ENCODE results near the gene LGR5. TPM values are rescaled to one million over a fixed set of nuclear protein-coding genes. Genes with fewer than 3 reads are reported as not detected.
A peak's percentile ranks its signal among the peaks of the same experiment; 100 is the strongest.

Gene LGR5, protein sequence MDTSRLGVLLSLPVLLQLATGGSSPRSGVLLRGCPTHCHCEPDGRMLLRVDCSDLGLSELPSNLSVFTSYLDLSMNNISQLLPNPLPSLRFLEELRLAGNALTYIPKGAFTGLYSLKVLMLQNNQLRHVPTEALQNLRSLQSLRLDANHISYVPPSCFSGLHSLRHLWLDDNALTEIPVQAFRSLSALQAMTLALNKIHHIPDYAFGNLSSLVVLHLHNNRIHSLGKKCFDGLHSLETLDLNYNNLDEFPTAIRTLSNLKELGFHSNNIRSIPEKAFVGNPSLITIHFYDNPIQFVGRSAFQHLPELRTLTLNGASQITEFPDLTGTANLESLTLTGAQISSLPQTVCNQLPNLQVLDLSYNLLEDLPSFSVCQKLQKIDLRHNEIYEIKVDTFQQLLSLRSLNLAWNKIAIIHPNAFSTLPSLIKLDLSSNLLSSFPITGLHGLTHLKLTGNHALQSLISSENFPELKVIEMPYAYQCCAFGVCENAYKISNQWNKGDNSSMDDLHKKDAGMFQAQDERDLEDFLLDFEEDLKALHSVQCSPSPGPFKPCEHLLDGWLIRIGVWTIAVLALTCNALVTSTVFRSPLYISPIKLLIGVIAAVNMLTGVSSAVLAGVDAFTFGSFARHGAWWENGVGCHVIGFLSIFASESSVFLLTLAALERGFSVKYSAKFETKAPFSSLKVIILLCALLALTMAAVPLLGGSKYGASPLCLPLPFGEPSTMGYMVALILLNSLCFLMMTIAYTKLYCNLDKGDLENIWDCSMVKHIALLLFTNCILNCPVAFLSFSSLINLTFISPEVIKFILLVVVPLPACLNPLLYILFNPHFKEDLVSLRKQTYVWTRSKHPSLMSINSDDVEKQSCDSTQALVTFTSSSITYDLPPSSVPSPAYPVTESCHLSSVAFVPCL
- not detected for total RNA-seq

- peak within 1 kb of the TSS; percentile 75 for H3K4me3 Mint-ChIP-seq
- ATAC-seq (peak; percentile 64 to 69), DNase-seq (no peak)
- peaks cover 10% of the 10 kb centered on the region for H3K9me3 Mint-ChIP-seq
- peaks cover 46% of the 10 kb centered on the region for H3K27me3 Mint-ChIP-seq (ENCODE audit: low read depth)
- H3K36me3 Mint-ChIP-seq (ENCODE audit: insufficient read depth): no peaks in the 10 kb centered on the region
- peaks cover 22% of the 10 kb centered on the region for H3K4me1 Mint-ChIP-seq (ENCODE audit: low read depth)
Observed at GRCh38 chr12:71439613-71440344, at the start of gene LGR5. TSS of gene LGR5 (plus strand) at chr12:71439798. CDS start at chr12:71440081, 283 bp downstream.

DNA sequence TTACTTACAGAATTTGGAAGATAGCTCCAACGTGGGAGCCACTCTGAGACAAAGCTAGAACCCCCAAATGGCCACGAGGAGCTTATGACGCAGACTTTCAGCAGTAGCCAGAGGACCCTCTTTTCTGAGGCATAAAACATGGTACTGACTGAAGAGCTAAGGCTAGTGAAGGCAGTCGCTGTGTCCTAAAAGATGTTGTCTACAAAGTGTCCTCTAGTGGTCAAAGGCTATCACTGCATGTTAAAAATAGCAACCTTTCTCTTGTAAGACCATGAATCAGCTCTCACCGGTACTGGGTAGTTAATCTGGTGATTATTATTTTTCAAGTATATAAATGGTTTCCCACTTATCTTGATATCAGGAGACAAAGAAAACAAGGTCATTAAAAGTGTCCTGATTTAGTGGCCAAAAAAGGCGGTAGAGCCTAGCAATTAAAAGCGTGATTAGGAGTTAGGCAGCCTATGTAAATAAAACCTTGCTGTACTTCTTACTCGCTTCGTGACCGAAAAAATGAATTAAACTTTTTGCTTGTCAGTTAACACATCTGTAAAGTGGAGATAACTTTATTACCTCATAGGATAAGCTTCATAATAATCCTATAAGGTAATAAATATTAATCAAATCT, 47.0 kb upstream of the LGR5 start:
- Mint-ChIP-seq H3K4me3 (no peak overlapping the region), H3K9me3 (no peaks in the 10 kb centered on the region), H3K27me3 (ENCODE audit: low read depth) (peaks cover 8% of the 10 kb centered on the region), H3K36me3 (ENCODE audit: insufficient read depth) (no peaks in the 10 kb centered on the region), H3K4me1 (ENCODE audit: low read depth) (no peaks in the 10 kb centered on the region)
- DNase-seq (no peak), ATAC-seq (peak in 1 of 2 donors; percentile 71)

- Mint-ChIP-seq H3K9me3 (no peaks in the 10 kb centered on the region), H3K4me3 (no peak overlapping the region), H3K27me3 (ENCODE audit: low read depth) (peaks cover 6% of the 10 kb centered on the region), H3K4me1 (ENCODE audit: low read depth) (no peaks in the 10 kb centered on the region), H3K36me3 (ENCODE audit: insufficient read depth) (no peaks in the 10 kb centered on the region)
- ATAC-seq (no peak), DNase-seq (no peak)
Observed at GRCh38 chr12:71393625-71394024, 46.0 kb upstream of the LGR5 start.

DNA sequence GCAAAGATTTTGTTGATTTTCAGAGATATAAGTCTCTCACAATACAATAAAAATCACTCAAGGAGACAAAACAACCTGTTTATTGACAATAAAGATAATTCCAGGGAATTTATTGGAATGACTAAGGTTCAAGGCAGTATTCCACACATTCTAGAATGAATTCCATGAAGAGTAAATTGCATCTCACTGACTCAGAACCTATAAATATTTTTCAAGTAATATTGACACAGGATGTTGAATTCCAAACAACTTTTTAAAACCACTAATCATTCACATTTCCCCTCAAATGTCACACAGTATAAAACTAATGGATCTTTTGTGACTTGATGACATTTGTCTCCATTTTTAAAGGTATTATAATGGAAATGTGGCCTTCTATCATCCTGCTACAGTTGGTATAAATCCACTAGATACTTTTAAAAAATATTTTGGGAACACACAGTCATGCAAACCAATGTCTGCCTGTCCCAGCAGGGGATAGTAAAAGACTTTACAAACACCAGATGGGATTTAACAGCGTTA, 42.1 kb upstream of the LGR5 start:
- ATAC-seq (no peak), DNase-seq (no peak)
- Mint-ChIP-seq H3K9me3 (no peaks in the 10 kb centered on the region), H3K27me3 (ENCODE audit: low read depth) (peaks cover 3% of the 10 kb centered on the region), H3K36me3 (ENCODE audit: insufficient read depth) (no peaks in the 10 kb centered on the region), H3K4me3 (no peak overlapping the region), H3K4me1 (ENCODE audit: low read depth) (no peaks in the 10 kb centered on the region)

GRCh38 chr12:71399197-71399596, 40.4 kb upstream of the LGR5 start:
- Mint-ChIP-seq H3K4me3 (no peak overlapping the region), H3K27me3 (ENCODE audit: low read depth) (peaks cover 11% of the 10 kb centered on the region), H3K9me3 (peaks cover 2% of the 10 kb centered on the region), H3K4me1 (ENCODE audit: low read depth) (no peaks in the 10 kb centered on the region), H3K36me3 (ENCODE audit: insufficient read depth) (no peaks in the 10 kb centered on the region)
- ATAC-seq: no peak
- no peak for DNase-seq

DNA sequence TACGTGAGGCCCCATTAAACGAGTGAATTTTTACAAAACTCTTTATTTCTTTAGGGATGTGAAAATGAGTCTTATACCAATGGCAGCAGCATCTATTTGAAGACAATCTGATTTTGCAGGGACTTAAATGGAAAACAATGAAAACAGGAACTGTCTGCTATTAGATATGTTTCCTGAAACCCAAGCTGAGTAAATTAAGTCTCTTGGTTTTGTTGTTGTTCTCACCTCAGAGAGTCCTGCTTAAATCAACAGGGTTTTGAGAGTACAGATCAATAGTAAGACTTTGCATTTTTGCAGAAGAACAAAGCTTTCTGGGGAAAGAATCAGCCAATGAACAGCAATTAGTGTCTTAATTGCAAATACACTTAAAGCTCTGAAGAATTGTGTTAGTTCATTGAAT, 39.1 kb upstream of the LGR5 start:
- ATAC-seq: no peak
- Mint-ChIP-seq H3K27me3 (ENCODE audit: low read depth) (peaks cover 19% of the 10 kb centered on the region), H3K36me3 (ENCODE audit: insufficient read depth) (no peaks in the 10 kb centered on the region), H3K4me1 (ENCODE audit: low read depth) (no peaks in the 10 kb centered on the region), H3K9me3 (peaks cover 15% of the 10 kb centered on the region), H3K4me3 (no peak overlapping the region)
- no peak for DNase-seq

DNA sequence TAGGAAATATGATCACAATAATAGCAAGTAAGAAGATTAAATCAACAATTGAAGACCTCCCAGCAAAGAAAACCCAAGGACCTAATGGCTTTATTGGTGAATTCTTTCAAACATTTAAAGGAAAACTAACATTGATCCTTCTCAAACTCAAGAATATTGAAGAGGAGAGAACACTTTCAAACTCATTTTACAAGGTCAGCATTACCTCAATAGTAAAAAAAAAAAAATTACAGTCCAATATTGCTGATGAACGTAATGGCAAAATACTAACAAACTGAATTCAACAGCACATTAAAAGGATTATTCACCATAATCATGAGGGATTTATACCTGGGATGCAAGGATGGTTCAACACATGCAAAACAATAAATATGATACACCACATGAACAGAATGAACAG, 33.7 kb upstream of the LGR5 start:
- Mint-ChIP-seq H3K9me3 (peaks cover 34% of the 10 kb centered on the region), H3K4me3 (no peak overlapping the region), H3K36me3 (ENCODE audit: insufficient read depth) (no peaks in the 10 kb centered on the region), H3K4me1 (ENCODE audit: low read depth) (no peaks in the 10 kb centered on the region), H3K27me3 (ENCODE audit: low read depth) (peaks cover 25% of the 10 kb centered on the region)
- no peak for ATAC-seq
- no peak for DNase-seq

GRCh38 chr12:71407732-71408131, 31.9 kb upstream of the LGR5 start:
- Mint-ChIP-seq H3K9me3 (peaks cover 39% of the 10 kb centered on the region), H3K4me3 (no peak overlapping the region), H3K4me1 (ENCODE audit: low read depth) (no peaks in the 10 kb centered on the region), H3K27me3 (ENCODE audit: low read depth) (peaks cover 24% of the 10 kb centered on the region), H3K36me3 (ENCODE audit: insufficient read depth) (no peaks in the 10 kb centered on the region)
- ATAC-seq: no peak
- DNase-seq: no peak

GRCh38 chr12:71410844-71411243, 28.8 kb upstream of the LGR5 start:
- H3K4me3 Mint-ChIP-seq: no peak overlapping the region
- H3K36me3 Mint-ChIP-seq (ENCODE audit: insufficient read depth): no peaks in the 10 kb centered on the region
- peaks cover 5% of the 10 kb centered on the region for H3K27me3 Mint-ChIP-seq (ENCODE audit: low read depth)
- no peaks in the 10 kb centered on the region for H3K4me1 Mint-ChIP-seq (ENCODE audit: low read depth)
- H3K9me3 Mint-ChIP-seq: peaks cover 21% of the 10 kb centered on the region
- no peak for ATAC-seq
- DNase-seq: no peak

DNA sequence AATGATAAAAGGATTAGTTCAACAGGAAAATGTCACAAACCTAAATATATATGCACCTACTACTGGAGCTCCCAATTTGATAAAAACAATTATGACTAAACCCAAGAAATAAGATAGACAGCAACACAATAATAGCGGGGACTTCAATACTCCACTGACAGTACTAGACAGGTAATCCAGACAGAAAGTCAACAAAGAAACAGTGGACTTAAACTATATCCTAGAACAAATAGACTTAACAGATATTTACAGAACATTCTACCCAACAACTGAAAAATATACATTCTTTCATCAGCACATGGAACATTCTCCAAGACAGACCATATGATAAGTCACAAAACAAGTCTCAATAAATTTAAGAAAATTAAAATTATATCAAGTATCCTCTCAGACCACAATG, 28.0 kb upstream of the LGR5 start:
- H3K9me3 Mint-ChIP-seq: peaks cover 20% of the 10 kb centered on the region
- H3K36me3 Mint-ChIP-seq (ENCODE audit: insufficient read depth): no peaks in the 10 kb centered on the region
- H3K4me1 Mint-ChIP-seq (ENCODE audit: low read depth): no peaks in the 10 kb centered on the region
- no peak overlapping the region for H3K4me3 Mint-ChIP-seq
- DNase-seq (no peak), ATAC-seq (no peak)
- peaks cover 5% of the 10 kb centered on the region for H3K27me3 Mint-ChIP-seq (ENCODE audit: low read depth)

GRCh38 chr12:71415336-71416231, 24.0 kb upstream of the LGR5 start:
- H3K4me3 Mint-ChIP-seq: no peak overlapping the region
- no peaks in the 10 kb centered on the region for H3K36me3 Mint-ChIP-seq (ENCODE audit: insufficient read depth)
- H3K4me1 Mint-ChIP-seq (ENCODE audit: low read depth): no peaks in the 10 kb centered on the region
- DNase-seq: no peak
- peaks cover 8% of the 10 kb centered on the region for H3K9me3 Mint-ChIP-seq
- H3K27me3 Mint-ChIP-seq (ENCODE audit: low read depth): peaks cover 8% of the 10 kb centered on the region
- peak; percentile 51 to 75 for ATAC-seq

GRCh38 chr12:71417181-71417580, 22.4 kb upstream of the LGR5 start:
- H3K36me3 Mint-ChIP-seq (ENCODE audit: insufficient read depth): no peaks in the 10 kb centered on the region
- ATAC-seq (no peak), DNase-seq (no peak)
- H3K4me1 Mint-ChIP-seq (ENCODE audit: low read depth): no peaks in the 10 kb centered on the region
- H3K4me3 Mint-ChIP-seq: no peak overlapping the region
- no peaks in the 10 kb centered on the region for H3K9me3 Mint-ChIP-seq
- peaks cover 5% of the 10 kb centered on the region for H3K27me3 Mint-ChIP-seq (ENCODE audit: low read depth)

DNA sequence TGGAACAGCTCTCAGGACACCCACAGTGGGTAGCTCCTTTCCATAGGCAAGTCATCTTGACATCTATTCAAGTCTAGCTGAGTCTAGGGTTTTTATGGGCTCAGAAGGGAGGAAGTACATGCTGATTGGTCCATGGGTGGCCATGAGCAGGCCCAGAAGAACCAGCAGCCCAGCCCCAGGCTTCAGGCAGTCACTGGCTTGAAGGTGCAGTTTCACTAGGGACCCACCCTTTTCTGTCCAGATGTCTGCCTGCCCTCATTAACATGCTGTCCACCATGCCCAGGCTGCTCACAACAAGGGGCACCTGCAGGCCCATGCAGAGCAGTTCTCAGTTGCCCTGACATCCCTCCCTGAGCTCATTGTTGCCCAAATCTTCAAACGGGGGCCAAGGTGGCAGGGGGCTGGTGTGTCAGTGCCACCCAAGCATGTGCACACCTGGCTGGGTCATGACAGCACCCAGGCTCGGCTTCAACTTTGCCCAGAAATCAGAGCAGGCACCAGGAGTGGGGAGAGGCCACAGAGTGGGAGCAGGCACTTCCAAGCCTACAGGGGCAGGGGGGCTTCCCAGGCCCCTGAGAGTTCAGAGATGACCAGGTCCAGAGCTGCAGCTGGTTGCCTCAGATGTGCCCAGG, 18.7 kb upstream of the LGR5 start:
- Mint-ChIP-seq H3K36me3 (ENCODE audit: insufficient read depth) (no peaks in the 10 kb centered on the region), H3K4me3 (no peak overlapping the region), H3K9me3 (no peaks in the 10 kb centered on the region), H3K4me1 (ENCODE audit: low read depth) (no peaks in the 10 kb centered on the region), H3K27me3 (ENCODE audit: low read depth) (peaks cover 11% of the 10 kb centered on the region)
- ATAC-seq (no peak), DNase-seq (no peak)
